Airway epithelial cell (primary cell): ENCODE results near the gene ENO3. TPM values are rescaled to one million over a fixed set of nuclear protein-coding genes. Genes with fewer than 3 reads are reported as not detected.

Experiments used
- total RNA-seq: library from RNA; depleted of rRNA; stranded (reverse); fragments of >200 nt; gene quantifications from 2 replicates; pipeline ENCODE4 v1.2.3, GENCODE V29; 2015

ENO3 gene
- total RNA-seq: 0.37 and 0.56 TPM in 2 replicates

DNA sequence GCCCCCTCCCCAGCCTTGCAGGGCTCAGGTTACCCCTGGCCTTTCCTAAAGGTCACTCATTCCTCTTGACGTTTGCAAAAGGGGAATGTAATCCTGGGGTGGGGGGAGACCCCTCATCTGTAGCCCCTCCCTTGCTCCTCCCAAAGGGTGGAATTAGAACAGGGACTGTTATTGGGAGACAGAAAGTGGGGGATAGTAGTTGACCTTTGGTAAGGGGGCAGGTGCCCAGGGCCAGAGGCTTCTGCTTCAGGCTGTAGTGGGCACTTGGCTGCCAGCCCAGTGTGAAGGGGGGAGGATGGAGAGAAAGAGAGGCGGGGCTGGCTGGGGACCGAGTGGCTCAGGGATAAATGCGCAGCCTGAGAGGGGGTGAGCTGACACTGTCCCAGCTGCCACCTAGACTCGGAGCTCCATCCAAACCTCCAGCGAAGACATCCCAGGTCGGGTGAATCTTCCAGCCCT, at the start of gene ENO3:
Gene ENO3, plus strand, starts transcription at position 374 of the 459 bp plus-strand sequence. CDS start 711 bp downstream, outside the sequence.

GRCh38 chr17:4903051-4903818, 47.7 kb upstream of the ENO3 start, which contains the start of gene CHRNE:
Gene CHRNE (minus strand): TSS chr17:4903098. CDS start chr17:4903063, 35 bp downstream.

GRCh38 chr17:4931963-4932362, 19.0 kb upstream of the ENO3 start, which contains the start of gene GP1BA:
Gene GP1BA (plus strand): TSS chr17:4932277. CDS start chr17:4932605, 328 bp downstream.

DNA sequence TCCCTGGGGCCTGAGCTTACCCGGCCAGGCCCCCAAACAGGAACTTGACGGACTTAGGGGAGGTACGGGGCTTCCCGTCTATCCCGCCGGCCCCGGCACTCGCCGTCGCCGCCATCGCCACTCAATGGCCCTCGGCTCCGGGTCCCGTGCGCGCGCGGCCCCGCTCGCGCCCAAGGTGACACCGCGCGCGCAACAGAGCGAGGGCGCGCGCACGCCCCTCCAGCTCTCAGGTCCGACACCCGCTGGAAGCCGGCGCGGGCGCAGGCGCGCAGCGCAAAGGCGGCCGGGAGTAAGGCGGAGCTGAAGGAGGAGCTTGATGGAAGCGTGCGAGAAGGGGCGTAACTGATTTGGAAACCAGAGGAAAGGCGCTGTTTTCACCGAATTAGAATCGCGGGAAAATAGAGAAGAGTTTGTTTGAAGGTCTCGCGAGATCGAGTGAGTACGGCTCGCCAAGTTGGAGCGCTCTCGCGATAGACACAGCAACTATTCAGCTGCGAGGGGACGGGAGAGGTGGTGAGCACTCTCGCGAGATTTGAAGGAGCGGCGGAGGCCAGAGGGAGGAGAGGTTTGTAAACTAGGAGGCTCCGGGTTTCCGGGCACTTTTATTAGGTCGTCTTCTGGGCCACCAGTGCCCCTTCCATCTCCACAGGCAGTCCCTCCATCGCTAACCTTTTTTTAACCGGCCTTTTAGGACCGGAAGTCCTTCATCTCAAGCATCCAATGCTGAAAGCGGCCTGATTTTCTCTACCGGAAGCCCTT, 10.9 kb upstream of the ENO3 start, which contains the start of the genes RNF167 and SLC25A11:
Gene RNF167, plus strand, starts transcription at position 473 of the 759 bp plus-strand sequence. CDS start 642 bp downstream, outside the sequence.
Gene SLC25A11, minus strand, starts transcription at position 251 of the 759 bp plus-strand sequence. Its CDS starts 136 bp downstream, at position 115.

GRCh38 chr17:4948166-4948930, 2.6 kb upstream of the ENO3 start, which contains the start of gene PFN1:
Gene PFN1 (minus strand): TSS chr17:4948530. CDS start chr17:4948394, 136 bp downstream.

DNA sequence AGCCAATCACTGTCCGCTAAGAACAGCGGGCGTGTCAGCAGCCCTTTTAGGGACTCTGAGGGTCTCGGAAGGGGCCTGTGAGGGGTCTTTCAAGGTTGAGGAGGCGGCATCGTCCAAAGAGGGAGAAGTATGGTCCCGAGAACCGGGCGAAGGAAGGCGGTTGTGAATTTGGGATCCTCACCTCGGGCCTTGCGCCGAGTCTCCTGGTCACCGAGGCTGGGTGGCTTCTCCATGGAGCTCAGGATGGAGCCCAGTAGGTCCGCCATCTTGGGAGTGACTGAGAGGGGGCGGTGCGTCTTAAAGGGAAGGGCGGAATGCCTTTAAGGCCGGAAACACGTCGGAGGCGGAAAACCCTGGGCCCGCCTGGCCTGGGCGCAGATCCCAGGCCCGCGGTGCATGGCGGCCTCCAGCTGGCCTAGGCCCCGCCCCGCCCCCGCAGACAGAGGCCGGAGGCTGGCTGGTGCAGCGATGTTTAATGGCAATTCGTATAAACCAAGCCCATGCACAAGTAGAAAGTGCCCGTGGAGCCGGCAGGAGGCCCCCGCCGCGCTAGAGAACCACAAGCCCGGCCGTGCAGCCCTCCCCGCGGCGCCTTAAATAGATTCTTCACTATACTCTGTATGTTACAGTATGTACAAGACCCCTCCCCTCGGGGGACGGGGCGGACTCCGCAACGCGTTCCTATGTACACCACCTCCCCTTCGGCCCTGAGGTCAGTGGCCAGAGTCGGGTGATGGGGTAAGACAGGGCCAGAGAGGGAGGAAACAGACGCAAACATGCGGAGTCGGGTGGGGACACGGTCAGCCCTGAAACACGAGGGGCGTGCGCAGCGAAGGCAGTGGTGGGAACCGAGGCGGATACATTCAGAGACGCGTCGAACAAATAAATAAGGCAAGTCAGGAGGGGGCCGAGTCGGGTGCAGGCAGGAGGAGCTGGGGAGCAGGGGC, 16.9 kb downstream of the ENO3 start, which contains the start of gene SPAG7:
Gene SPAG7, minus strand, starts transcription at position 279 of the 947 bp plus-strand sequence. Its CDS starts 13 bp downstream, at position 266.

GRCh38 chr17:4986951-4987766, 36.2 kb downstream of the ENO3 start, which contains the start of gene CAMTA2:
Gene CAMTA2 (minus strand): TSS chr17:4987675. CDS start chr17:4986222, 1,453 bp downstream.

DNA sequence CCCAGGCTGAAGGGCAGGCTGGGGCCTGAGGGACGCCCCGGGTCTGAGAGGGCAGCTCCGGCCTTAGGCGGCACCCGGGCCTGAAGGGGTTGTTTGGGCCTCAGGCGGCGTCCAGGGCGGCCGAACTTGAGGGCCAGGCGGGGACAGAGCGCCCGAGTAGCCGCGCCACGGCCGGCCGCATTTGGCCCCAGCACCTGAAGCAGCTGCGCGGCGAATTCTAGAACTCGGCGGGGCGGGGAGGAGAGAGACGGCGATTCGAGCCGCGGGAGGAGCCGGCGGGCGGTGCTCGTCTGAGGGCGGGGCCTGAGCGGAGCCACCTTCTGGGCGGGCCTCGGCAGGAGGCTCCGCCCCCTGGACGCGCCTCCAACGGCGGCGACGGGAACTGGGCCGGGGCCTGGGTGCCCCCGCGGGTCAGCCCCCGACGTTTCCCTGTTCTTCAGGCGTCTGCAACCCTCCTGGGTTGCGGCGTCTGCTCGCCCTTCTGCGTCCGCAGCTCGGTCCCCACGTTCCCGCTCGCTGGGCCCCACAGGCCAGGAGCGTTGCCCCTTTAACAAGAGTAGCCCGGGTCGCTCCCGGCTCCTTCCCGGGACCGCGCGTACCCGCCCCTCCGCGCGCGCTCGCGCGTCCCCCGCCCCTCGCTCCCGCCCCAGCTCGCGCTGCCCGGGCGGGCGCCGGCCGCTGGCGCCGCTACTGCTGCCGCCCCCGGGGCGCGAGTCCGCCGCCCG, 46.5 kb downstream of the ENO3 start, which contains the start of the genes INCA1 and KIF1C:
Gene INCA1, minus strand, starts transcription at position 221 of the 725 bp plus-strand sequence. CDS start 3,085 bp downstream, outside the sequence.
Gene KIF1C, plus strand, starts transcription at position 649 of the 725 bp plus-strand sequence. CDS start 2,297 bp downstream, outside the sequence.

Other genes with a start within 250 kb of the ENO3 start
- gene PELP1, start 247.0 kb upstream of the ENO3 start, total RNA-seq: 33.1 and 34.1 TPM in 2 replicates
- 10.1 and 15.7 TPM in 2 replicates for gene ARRB2, start 240.5 kb upstream of the ENO3 start, total RNA-seq
- 25.0 and 28.1 TPM in 2 replicates for gene MED11, start 219.7 kb upstream of the ENO3 start, total RNA-seq
- gene ZMYND15, start 211.3 kb upstream of the ENO3 start, total RNA-seq: 0.28 TPM in 1 of 2 replicates, not detected in the other
- gene CXCL16, start 211.2 kb upstream of the ENO3 start, total RNA-seq: 16.3 and 16.7 TPM in 2 replicates
- not detected in 2 replicates for gene TM4SF5, start 179.2 kb upstream of the ENO3 start, total RNA-seq
- gene VMO1, start 164.8 kb upstream of the ENO3 start, total RNA-seq: 4.0 TPM in 1 of 2 replicates, not detected in the other
- gene GLTPD2, start 162.2 kb upstream of the ENO3 start, total RNA-seq: not detected in 2 replicates
- 270 and 310 TPM in 2 replicates for gene PSMB6, start 155.0 kb upstream of the ENO3 start, total RNA-seq
- gene PLD2, start 144.0 kb upstream of the ENO3 start, total RNA-seq: 12.7 and 24.6 TPM in 2 replicates
- 81.2 and 108 TPM in 2 replicates for gene MINK1, start 117.8 kb upstream of the ENO3 start, total RNA-seq
- 1.1 and 1.2 TPM in 2 replicates for gene C17orf107, start 51.6 kb upstream of the ENO3 start, total RNA-seq
- 0.35 TPM in 1 of 2 replicates, not detected in the other for gene CHRNE, start 48.0 kb upstream of the ENO3 start, total RNA-seq
- not detected in 2 replicates for gene GP1BA, start 18.8 kb upstream of the ENO3 start, total RNA-seq
- gene SLC25A11, start 11.1 kb upstream of the ENO3 start, total RNA-seq: 71.0 and 71.2 TPM in 2 replicates
- gene RNF167, start 10.9 kb upstream of the ENO3 start, total RNA-seq: 60.5 and 75.3 TPM in 2 replicates
- gene PFN1, start 2.6 kb upstream of the ENO3 start, total RNA-seq: 1,491 and 1,690 TPM in 2 replicates
- 62.1 and 64.7 TPM in 2 replicates for gene SPAG7, start 16.7 kb downstream of the ENO3 start, total RNA-seq
- gene CAMTA2, start 36.6 kb downstream of the ENO3 start, total RNA-seq: 11.8 and 18.3 TPM in 2 replicates
- gene INCA1, start 46.4 kb downstream of the ENO3 start, total RNA-seq: 0.42 TPM in 1 of 2 replicates, not detected in the other
- gene KIF1C, start 46.8 kb downstream of the ENO3 start, total RNA-seq: 85.1 and 85.2 TPM in 2 replicates
- 0.35 and 0.70 TPM in 2 replicates for gene SLC52A1, start 84.3 kb downstream of the ENO3 start, total RNA-seq
- 0.14 and 0.71 TPM in 2 replicates for gene ZFP3, start 127.3 kb downstream of the ENO3 start, total RNA-seq
- 1.6 and 3.4 TPM in 2 replicates for gene ZNF232, start 160.8 kb downstream of the ENO3 start, total RNA-seq
- gene USP6, start 164.9 kb downstream of the ENO3 start, total RNA-seq: not detected in 2 replicates
- 3.3 and 8.1 TPM in 2 replicates for gene ZNF594, start 240.7 kb downstream of the ENO3 start, total RNA-seq